Neutrophil (primary cell): ENCODE results near the gene GPR176.

Experiments used
- H3K27ac ChIP-seq: fragments of 200-600 bp; sonication (generic); 2 replicates; pipeline ENCODE4 v1.5.1; 2016; ENCODE audit warnings: mild to moderate bottlenecking, moderate library complexity
- H3K27me3 ChIP-seq: fragments of 200-600 bp; sonication (generic); 2 replicates; pipeline ENCODE4 v1.6.0; 2016; ENCODE audit warnings: mild to moderate bottlenecking
- H3K36me3 ChIP-seq: fragments of 200-600 bp; sonication (generic); 2 replicates; pipeline ENCODE4 v1.5.1; 2017
- H3K4me1 ChIP-seq, 2 experiments: fragments of 200-600 bp in 1 of 2; sonication (generic) in 1 of 2; 1 replicate in 1 of 2; 2 replicates in 1 of 2; pipeline versions ENCODE4 v1.5.1 to v1.6.1; 2013 to 2016; ENCODE audit warnings: low read depth in 1 of 2, low read length in 1 of 2, mild to moderate bottlenecking in 1 of 2, moderate library complexity in 1 of 2; ENCODE audit not compliant: control insufficient read depth in 1 of 2, insufficient read depth in 1 of 2
- H3K4me3 ChIP-seq, 2 experiments: fragments of 200-600 bp in 1 of 2; sonication (generic) in 1 of 2; 1 replicate in 1 of 2; 2 replicates in 1 of 2; pipeline ENCODE4 v1.5.1; 2013 to 2016; ENCODE audit warnings: low read depth in 1 of 2, low read length in 1 of 2, mild to moderate bottlenecking in 1 of 2, moderate library complexity in 1 of 2
- H3K9me3 ChIP-seq: fragments of 200-600 bp; sonication (generic); 2 replicates; pipeline ENCODE4 v1.5.1; 2016
- CTCF ChIP-seq: fragments of 200-600 bp; sonication (generic); IDR thresholded peaks from 2 replicates; pipeline ENCODE4 v1.5.1; 2016; ENCODE audit warnings: antibody characterized with exemption

Gene GPR176

GRCh38 chr15:39869858-39870515 lies 50.1 kb downstream of the GPR176 start:
- H3K36me3 ChIP-seq, result no peaks in the 10 kb centered on the region
- no peaks in the 10 kb centered on the region for H3K4me1 ChIP-seq
- TF ChIP-seq CTCF, result no peak
- H3K4me3 ChIP-seq, result no peak overlapping the region
- H3K9me3 ChIP-seq, result no peaks in the 10 kb centered on the region
- no peak overlapping the region for H3K27ac ChIP-seq
- H3K27me3 ChIP-seq, result no peaks in the 10 kb centered on the region

- no peak for TF ChIP-seq CTCF
- Histone ChIP-seq H3K9me3 (no peaks in the 10 kb centered on the region), H3K27me3 (no peaks in the 10 kb centered on the region), H3K4me3 (no peak overlapping the region), H3K36me3 (no peaks in the 10 kb centered on the region), H3K4me1 (no peaks in the 10 kb centered on the region), H3K27ac (no peak overlapping the region)
Measured at GRCh38 chr15:39869254-39869653, 50.8 kb downstream of the GPR176 start.

- Histone ChIP-seq H3K9me3 (no peaks in the 10 kb centered on the region), H3K27me3 (no peaks in the 10 kb centered on the region), H3K4me3 (no peak overlapping the region), H3K36me3 (no peaks in the 10 kb centered on the region), H3K4me1 (no peaks in the 10 kb centered on the region), H3K27ac (no peak overlapping the region)
- TF ChIP-seq CTCF, result no peak
Measured at GRCh38 chr15:39868396-39868795, 51.7 kb downstream of the GPR176 start.

GRCh38 chr15:39864116-39864515 lies 56.0 kb downstream of the GPR176 start:
- H3K27me3 ChIP-seq, result no peaks in the 10 kb centered on the region
- H3K9me3 ChIP-seq, result no peaks in the 10 kb centered on the region
- TF ChIP-seq CTCF, result no peak

GRCh38 chr15:39860871-39861270 lies 59.2 kb downstream of the GPR176 start:
- H3K27me3 ChIP-seq, result no peaks in the 10 kb centered on the region
- H3K4me3 ChIP-seq, result no peak overlapping the region
- H3K36me3 ChIP-seq, result no peaks in the 10 kb centered on the region
- no peak overlapping the region for H3K27ac ChIP-seq
- no peaks in the 10 kb centered on the region for H3K4me1 ChIP-seq
- no peaks in the 10 kb centered on the region for H3K9me3 ChIP-seq
- no peak for TF ChIP-seq CTCF

More at GRCh38 chr15:39864116-39864515, 56.0 kb downstream of the GPR176 start:
- Histone ChIP-seq H3K27ac (no peak overlapping the region), H3K4me1 (no peaks in the 10 kb centered on the region), H3K4me3 (no peak overlapping the region), H3K36me3 (no peaks in the 10 kb centered on the region)
